ENCODE results near the gene FZD8.

Gene FZD8

DNA sequence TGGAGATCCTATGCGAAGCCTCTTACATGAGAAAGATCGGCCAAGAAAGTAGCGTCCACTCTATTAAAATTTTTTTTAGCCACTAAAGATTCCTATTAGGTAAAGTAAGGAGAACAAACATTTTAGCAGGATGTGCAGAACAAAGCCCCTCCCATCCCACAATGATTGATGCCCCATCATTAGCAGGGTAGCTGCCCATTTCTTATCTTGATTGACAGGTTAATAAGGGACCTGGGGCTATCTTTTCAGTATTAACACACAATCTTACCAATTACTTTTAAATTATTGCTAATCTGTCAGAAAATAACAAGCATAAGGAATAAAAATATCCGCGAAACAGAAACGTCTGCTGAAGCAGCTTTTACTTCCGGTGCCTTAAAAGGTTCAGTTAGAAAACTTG is 5.1 kb downstream of the FZD8 start:
- no peak for TF ChIP-seq ESRRG (CRISPR knock-in tag; IDR thresholded peaks at IDR 0.05)
- no peak for ATAC-seq

DNA sequence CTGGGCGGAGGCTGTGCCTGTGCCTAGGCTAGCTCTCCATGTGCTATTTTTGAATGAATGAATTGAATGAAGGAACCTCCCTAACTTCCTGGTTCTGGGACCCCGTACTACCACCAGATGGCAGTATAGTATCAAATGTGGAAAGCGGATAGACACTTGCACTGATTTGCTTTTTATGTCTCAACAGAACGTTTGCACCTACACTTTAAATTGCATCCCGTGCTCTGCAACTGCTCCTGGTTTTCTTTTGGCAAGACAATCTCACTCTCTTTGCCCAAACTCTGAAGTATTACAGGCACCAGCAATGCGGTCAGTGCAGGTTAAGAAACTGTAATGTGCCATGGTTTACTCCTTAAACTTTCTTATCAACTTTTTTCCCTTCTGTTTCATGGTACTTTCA is 6.5 kb downstream of the FZD8 start:
- ATAC-seq, result peak; percentile 82
- TF ChIP-seq, protein P1, sequence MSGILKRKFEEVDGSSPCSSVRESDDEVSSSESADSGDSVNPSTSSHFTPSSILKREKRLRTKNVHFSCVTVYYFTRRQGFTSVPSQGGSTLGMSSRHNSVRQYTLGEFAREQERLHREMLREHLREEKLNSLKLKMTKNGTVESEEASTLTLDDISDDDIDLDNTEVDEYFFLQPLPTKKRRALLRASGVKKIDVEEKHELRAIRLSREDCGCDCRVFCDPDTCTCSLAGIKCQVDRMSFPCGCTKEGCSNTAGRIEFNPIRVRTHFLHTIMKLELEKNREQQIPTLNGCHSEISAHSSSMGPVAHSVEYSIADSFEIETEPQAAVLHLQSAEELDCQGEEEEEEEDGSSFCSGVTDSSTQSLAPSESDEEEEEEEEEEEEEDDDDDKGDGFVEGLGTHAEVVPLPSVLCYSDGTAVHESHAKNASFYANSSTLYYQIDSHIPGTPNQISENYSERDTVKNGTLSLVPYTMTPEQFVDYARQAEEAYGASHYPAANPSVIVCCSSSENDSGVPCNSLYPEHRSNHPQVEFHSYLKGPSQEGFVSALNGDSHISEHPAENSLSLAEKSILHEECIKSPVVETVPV (CRISPR knock-in tag; IDR thresholded peaks at IDR 0.05), result no peak
- TF ChIP-seq, protein P2, sequence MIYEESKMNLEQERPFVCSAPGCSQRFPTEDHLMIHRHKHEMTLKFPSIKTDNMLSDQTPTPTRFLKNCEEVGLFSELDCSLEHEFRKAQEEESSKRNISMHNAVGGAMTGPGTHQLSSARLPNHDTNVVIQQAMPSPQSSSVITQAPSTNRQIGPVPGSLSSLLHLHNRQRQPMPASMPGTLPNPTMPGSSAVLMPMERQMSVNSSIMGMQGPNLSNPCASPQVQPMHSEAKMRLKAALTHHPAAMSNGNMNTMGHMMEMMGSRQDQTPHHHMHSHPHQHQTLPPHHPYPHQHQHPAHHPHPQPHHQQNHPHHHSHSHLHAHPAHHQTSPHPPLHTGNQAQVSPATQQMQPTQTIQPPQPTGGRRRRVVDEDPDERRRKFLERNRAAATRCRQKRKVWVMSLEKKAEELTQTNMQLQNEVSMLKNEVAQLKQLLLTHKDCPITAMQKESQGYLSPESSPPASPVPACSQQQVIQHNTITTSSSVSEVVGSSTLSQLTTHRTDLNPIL (CRISPR knock-in tag; IDR thresholded peaks at IDR 0.05; ENCODE audit: low read depth), result no peak
- TF ChIP-seq ESRRG (CRISPR knock-in tag; IDR thresholded peaks at IDR 0.05), result no peak
- no peak for TF ChIP-seq BACH2 (CRISPR knock-in tag; IDR thresholded peaks at IDR 0.05; ENCODE audit: borderline replicate concordance)
- no peak for TF ChIP-seq ARNTL (CRISPR knock-in tag; IDR thresholded peaks at IDR 0.05; ENCODE audit: borderline replicate concordance, low read depth)
- TF ChIP-seq, protein P3, sequence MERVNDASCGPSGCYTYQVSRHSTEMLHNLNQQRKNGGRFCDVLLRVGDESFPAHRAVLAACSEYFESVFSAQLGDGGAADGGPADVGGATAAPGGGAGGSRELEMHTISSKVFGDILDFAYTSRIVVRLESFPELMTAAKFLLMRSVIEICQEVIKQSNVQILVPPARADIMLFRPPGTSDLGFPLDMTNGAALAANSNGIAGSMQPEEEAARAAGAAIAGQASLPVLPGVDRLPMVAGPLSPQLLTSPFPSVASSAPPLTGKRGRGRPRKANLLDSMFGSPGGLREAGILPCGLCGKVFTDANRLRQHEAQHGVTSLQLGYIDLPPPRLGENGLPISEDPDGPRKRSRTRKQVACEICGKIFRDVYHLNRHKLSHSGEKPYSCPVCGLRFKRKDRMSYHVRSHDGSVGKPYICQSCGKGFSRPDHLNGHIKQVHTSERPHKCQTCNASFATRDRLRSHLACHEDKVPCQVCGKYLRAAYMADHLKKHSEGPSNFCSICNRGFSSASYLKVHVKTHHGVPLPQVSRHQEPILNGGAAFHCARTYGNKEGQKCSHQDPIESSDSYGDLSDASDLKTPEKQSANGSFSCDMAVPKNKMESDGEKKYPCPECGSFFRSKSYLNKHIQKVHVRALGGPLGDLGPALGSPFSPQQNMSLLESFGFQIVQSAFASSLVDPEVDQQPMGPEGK (CRISPR knock-in tag; IDR thresholded peaks at IDR 0.05; ENCODE audit: borderline replicate concordance), result no peak
- no peak for TF ChIP-seq ZNF70 (CRISPR knock-in tag; IDR thresholded peaks at IDR 0.05)
- TF ChIP-seq ZFP30 (CRISPR knock-in tag; IDR thresholded peaks at IDR 0.05), result no peak

DNA sequence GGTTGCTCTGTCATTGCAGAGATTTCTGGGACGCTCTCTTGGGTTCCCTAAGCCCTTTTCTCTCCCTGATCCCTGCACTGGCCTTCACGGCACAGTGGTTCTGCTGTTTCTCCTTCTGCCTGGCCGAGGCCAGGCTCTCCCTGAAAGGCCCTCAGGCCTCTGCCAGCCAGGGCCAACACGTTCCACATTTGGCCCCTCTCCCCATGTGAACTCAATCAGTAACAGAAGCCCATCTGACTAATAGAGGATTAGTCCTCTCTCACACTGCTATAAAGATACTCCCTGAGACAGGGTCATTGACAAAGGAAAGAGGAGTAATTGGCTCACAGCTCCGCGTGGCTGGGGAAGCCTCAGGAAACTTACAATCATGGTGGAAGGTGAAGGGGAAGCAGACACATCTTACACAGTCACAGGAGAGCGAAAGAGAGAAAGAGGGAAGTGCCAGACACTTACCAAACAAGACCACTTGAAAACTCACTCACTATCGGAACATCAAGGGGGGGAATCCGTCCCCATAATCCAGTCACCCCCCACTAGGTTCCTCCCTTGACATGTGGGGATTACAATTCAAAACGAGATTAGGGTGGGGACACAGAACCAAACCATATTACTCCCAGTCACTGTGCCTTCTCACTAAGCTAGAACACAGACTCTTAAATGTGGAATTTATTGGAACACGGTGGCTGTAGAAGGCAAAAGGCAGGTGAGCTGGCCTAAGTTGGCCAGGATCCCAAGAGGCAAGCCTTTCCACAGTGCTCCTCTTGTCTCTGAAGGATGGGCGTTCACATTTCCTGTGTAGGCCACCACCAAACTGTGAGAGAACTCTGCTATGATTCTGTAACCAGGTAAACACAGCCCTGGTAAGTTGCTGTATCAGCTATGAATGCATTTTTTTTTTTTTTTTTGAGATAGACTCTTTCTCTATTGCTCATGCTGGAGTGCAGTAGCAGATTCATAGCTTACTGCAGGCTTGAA is 8.8 kb downstream of the FZD8 start:
- no peak for ATAC-seq
- TF ChIP-seq ARNTL (CRISPR knock-in tag; IDR thresholded peaks at IDR 0.05; ENCODE audit: borderline replicate concordance, low read depth), result no peak
- no peak for TF ChIP-seq ZC3H10 (CRISPR knock-in tag; IDR thresholded peaks at IDR 0.05)
- TF ChIP-seq CSDC2 (CRISPR knock-in tag; IDR thresholded peaks at IDR 0.05), result no peak
- TF ChIP-seq GLIS3 (CRISPR knock-in tag; IDR thresholded peaks at IDR 0.05), result no peak
- TF ChIP-seq, protein P3 (CRISPR knock-in tag; IDR thresholded peaks at IDR 0.05; ENCODE audit: borderline replicate concordance), result no peak
- no peak for TF ChIP-seq PPARA (CRISPR knock-in tag; IDR thresholded peaks at IDR 0.05; ENCODE audit: borderline replicate concordance)
- no peak for TF ChIP-seq ISL1 (CRISPR knock-in tag; IDR thresholded peaks at IDR 0.05)
- TF ChIP-seq RARB (CRISPR knock-in tag; IDR thresholded peaks at IDR 0.05), result no peak
- TF ChIP-seq ZNF70 (CRISPR knock-in tag; IDR thresholded peaks at IDR 0.05), result no peak
- no peak for TF ChIP-seq TOX (CRISPR knock-in tag; IDR thresholded peaks at IDR 0.05; ENCODE audit: borderline replicate concordance)

DNA sequence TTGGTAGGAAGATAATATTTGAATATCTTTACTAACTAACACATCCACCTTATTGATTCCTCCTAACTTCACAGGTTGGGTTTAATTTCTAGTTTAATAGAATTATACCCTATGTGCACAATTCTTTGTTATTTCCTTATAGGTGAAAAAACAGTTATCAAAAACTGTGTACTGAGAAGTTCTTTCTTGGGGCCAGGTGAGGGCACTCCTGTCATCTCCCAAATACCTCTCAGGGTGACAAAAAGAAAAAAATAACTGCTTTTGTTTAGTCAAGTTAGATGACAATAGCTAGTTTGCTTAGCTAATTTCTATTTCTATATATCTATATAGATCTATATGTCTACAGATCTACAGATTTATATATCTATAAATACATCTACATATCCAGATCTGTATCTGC is 10.1 kb downstream of the FZD8 start:
- TF ChIP-seq ZNF565 (CRISPR knock-in tag; conservative IDR thresholded peaks at IDR 0.05; ENCODE audit: low read depth) (no peak), ZFP3 (CRISPR knock-in tag; IDR thresholded peaks at IDR 0.05) (no peak), BACH2 (CRISPR knock-in tag; IDR thresholded peaks at IDR 0.05; ENCODE audit: borderline replicate concordance) (no peak), ESRRG (CRISPR knock-in tag; IDR thresholded peaks at IDR 0.05) (no peak), PPARA (CRISPR knock-in tag; IDR thresholded peaks at IDR 0.05; ENCODE audit: borderline replicate concordance) (no peak)
- TF ChIP-seq, protein P1 (CRISPR knock-in tag; IDR thresholded peaks at IDR 0.05), result no peak
- no peak for ATAC-seq

All from SK-N-SH treated with all-trans-retinoic acid at 6 μM for 48 hours (cell line).